H7 (cell line): ENCODE results near the gene VPS45. TPM values are rescaled to one million over a fixed set of nuclear protein-coding genes. Genes with fewer than 3 reads are reported as not detected.

ENCODE experiments used
- DNase-seq: peaks from one replicate; pipeline ENCODE4 v3.0.0; 2012
- H3K27me3 ChIP-seq: 2 replicates; pipeline ENCODE4 v1.6.0; 2011; ENCODE audit warnings: mild to moderate bottlenecking, low read length; ENCODE audit not compliant: control insufficient read depth, insufficient read depth
- H3K36me3 ChIP-seq: replicated peaks from 2 replicates; pipeline ENCODE4 v1.5.1; 2011; ENCODE audit warnings: low read length; ENCODE audit not compliant: control insufficient read depth, insufficient read depth
- H3K4me3 ChIP-seq: 2 replicates; pipeline ENCODE4 v1.5.1; 2011; ENCODE audit warnings: low read depth, mild to moderate bottlenecking, control low read depth, low read length, moderate library complexity; ENCODE audit not compliant: insufficient read depth
- total RNA-seq: library from RNA; depleted of rRNA; stranded (reverse); fragments of >200 nt; shearing (Covaris generic); gene quantifications from 2 replicates; pipeline ENCODE4 v1.2.3, GENCODE V29; 2014

The VPS45 gene
- total RNA-seq, 1 experiment from 2014 or later = 49.7 TPM

DNA sequence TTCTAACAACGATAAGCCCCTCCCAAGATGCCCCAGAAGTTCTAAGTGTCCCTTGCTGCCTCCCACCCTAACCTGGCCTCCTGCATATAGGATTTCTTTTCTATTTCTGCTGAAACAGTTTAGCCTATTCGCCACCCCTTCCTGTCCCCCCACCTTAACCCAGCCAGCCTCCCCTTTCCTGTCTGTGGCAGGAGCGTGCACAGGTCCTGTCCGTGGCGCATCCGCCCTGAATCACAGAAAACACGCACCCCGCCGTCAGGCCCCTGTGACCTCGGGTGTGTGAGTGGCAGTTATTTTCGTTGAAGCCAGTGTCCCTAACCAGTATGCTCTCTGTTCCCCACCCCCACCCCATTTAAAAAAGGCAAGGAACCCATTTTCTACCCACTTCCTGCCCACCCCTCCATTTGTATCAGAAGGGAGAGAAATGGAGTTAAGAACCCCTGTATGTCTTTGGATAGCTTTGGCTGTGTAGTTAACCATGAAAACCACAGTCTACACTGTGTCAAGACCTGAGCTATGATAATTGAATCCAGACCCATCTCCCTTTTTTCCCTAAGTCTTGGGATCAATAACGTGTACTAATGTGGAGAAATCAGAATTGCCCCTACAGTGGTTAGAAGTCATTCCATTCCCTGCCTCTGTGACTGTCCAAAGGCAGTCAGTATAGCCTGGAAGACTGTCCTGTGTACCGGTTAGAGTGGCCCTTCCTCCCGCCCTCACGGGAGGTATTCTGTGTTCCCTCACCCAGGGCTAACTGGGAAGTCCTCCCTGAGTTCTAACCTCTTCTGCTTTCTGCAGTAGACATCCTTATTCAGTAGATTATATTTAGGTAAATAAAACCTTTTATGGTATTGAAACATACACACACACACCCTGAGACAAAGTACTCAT, 84.0 kb downstream of the VPS45 start:
- DNase-seq = no peak
- peaks cover 3% of the 10 kb centered on the region; the same call in 1 of the 2 replicates for H3K27me3 ChIP-seq
- H3K4me3 ChIP-seq = peak overlapping the region; percentile 73
- peaks cover 17% of the 10 kb centered on the region for H3K36me3 ChIP-seq

DNA sequence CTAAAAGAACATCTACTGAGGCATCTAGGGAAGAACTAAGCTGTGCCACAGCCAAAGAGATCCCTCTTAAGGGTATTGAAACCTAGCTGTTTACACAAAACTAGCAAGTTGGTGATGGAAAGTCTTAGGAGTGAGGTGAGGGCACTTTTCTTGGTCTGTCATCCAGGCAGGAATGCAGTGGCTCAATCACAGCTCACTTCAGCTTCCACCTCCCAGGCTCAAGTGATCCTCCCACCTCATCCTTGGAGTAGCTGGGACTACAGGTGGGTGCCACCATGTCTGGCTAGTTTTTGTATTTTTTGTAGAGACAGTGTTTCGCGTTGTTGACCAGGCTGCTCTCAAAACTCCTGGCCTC, 84.6 kb downstream of the VPS45 start:
- Histone ChIP-seq H3K27me3 (peaks cover 3% of the 10 kb centered on the region; the same call in 1 of the 2 replicates), H3K4me3 (no peak overlapping the region), H3K36me3 (peaks cover 22% of the 10 kb centered on the region)
- no peak for DNase-seq

DNA sequence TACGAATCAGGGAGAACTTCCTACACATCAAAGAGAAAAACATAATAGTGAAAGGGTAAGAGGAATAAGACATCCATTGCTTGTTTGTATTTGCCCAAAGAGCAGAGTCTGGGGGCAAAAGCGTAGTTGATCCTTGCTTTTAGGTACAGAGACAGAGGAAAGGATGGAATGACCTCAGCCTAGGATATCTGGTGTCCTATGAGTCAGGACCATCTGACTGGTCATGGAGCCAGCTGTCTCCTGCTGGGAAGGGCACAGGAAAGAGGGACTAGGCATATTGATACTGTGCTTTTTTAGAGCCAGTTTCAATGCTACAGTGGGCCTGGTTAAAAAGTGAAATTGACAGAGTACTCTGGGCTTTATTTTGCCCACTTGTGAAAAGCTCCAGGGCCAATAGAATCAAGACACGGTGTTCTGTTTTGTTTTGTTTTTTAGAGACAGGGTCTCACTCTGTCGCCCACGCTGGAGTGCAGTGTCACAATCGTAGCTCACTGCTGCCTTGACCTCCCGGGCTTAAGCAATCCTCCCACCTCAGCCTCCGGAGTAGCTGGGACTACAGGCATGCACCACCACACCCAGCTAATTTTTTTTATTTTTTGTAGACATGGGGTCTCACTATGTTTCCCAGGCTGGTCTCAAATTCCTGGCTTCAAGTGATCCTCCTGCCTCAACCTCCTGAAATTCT, 85.3 kb downstream of the VPS45 start:
- no peak overlapping the region for H3K4me3 ChIP-seq
- H3K36me3 ChIP-seq = peaks cover 23% of the 10 kb centered on the region

DNA sequence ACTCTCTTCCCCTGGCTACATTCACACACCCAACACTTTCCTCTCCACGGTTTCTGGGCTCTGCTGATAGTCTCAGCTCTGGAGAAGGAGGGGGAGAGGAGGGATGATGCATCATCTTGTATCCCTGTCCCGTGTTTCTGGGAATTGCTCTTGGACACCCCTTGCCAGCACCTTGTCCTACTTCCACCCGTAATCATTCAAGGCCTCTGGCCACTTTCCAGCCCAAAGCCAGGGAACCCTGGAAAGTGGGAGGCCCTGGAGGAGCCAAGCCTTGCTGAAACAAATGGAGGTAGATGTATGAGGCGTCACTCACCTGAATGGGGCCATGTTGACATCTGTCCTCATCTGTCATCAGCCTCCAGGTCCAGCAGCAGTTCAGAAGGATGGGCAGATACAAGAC, 86.6 kb downstream of the VPS45 start:
- no peak overlapping the region for H3K4me3 ChIP-seq
- DNase-seq = no peak
- H3K27me3 ChIP-seq = peaks cover under 1% of the 10 kb centered on the region; the same call in 1 of the 2 replicates
- peaks cover 25% of the 10 kb centered on the region for H3K36me3 ChIP-seq

More for the DNA sequence above, 85.3 kb downstream of the VPS45 start:
- H3K27me3 ChIP-seq = peaks cover 3% of the 10 kb centered on the region; the same call in 1 of the 2 replicates
- DNase-seq = no peak

DNA sequence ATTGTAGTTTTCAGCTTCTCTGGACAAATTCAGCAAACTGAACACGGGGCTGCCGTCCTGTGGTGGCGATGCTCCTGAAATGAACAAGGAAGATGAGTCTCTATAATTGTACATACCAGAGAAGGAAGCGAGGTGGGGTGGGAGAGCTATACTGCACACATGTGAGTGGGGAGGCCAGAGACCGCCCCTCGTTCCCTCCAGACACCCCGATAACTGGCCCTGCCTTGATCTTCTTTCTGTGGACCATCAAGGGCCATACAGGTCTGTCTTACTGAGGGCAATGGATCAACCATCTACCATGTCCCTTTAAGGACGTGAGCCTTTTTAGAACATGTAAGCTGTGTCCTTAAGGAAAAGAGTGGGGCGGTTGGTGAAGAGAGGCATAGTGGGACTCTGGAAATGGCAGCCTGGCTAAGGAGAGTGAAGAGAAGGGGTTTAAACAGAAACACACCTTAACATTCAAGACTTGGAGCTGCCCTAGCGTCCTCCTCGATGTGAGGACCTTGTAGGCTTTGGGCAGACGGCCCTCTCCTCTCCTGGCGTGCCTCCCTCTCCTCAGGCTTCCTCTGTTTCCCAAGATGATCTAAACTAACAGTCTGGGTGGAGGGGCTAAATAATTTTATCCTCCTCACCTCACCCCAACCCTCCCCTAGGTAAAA, 88.0 kb downstream of the VPS45 start:
- Histone ChIP-seq H3K27me3 (no peaks in the 10 kb centered on the region), H3K4me3 (no peak overlapping the region), H3K36me3 (peaks cover 25% of the 10 kb centered on the region)
- DNase-seq = no peak

- no peaks in the 10 kb centered on the region for H3K27me3 ChIP-seq
- peaks cover 25% of the 10 kb centered on the region for H3K36me3 ChIP-seq
- no peak for DNase-seq
Measured at GRCh38 chr1:150156868-150157603, 89.5 kb downstream of the VPS45 start.

DNA sequence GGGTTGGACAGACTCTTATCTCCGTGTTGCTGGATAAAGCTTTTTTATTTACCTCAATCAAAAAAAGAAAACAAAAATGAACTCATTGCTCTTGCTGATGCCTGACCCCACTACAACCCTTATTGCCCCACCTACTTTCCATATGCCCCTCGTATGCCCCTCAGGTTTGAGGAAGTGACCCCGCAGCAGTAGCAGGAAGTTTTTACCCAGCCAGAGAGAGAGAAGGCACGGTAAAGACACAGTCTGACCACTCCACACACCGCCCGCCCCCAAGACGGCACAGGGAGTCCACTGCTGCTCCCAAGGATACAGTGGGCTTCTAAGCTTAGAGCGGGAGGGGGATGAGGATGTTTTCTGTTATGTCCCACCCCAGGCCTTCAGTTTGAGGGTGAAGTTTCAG, 92.0 kb downstream of the VPS45 start:
- H3K27me3 ChIP-seq = no peaks in the 10 kb centered on the region
- no peak for DNase-seq
- no peak overlapping the region for H3K4me3 ChIP-seq
- peaks cover 15% of the 10 kb centered on the region for H3K36me3 ChIP-seq

More at GRCh38 chr1:150156868-150157603, 89.5 kb downstream of the VPS45 start:
- no peak overlapping the region for H3K4me3 ChIP-seq

DNA sequence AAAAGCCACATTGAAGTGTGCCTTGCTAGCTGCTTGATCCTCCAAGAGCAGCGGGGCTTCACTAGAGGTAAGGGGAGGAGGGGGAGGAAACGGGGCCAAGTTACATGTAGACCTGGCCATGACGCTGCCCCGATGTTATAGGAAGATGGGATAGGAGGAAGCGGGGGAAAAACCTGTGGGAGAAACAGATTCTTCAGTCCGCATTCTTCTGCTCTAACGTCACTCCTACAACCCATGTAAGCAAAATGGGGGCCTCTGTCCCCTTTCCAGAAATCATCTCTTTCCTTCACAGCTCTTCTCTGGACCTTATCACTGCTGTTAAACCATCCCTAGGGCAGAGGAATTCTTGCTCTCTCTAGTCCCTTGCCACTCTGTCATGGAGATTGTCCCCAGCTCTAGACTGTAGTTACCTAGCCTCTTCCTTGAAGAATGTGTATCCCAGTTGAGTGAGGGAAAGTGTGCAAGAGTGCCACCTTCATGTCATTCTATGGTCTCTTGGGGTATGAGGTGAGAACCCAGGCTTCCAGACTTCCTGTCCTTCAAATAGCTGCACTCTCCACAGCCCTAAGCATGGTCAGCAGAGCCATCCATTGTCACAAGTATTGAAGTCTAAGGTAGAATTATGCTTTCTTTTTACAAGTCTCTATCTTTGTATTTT, 93.5 kb downstream of the VPS45 start:
- no peaks in the 10 kb centered on the region for H3K27me3 ChIP-seq
- DNase-seq = no peak
- H3K4me3 ChIP-seq = no peak overlapping the region
- peaks cover 10% of the 10 kb centered on the region for H3K36me3 ChIP-seq

GRCh38 chr1:150161747-150162581, 94.4 kb downstream of the VPS45 start:
- Histone ChIP-seq H3K4me3 (peak overlapping the region; percentile 25), H3K27me3 (no peaks in the 10 kb centered on the region), H3K36me3 (peaks cover 5% of the 10 kb centered on the region)
- DNase-seq = peak; percentile 44

DNA sequence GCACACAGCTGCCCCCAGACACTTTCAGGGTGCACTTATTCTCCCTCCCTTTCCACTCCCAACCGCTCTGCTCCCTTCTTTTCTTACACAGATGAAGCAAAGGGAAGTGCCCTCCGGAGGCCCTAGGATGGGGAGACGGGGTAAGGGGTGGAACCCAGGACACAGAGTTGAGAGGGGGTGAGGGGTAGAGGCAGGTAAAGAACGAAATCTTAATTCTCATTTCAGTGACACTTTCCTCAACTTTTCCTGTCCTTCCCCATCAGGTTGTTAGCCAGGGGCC, 94.9 kb downstream of the VPS45 start:
- Histone ChIP-seq H3K4me3 (peak overlapping the region; percentile 25), H3K36me3 (peaks cover 2% of the 10 kb centered on the region), H3K27me3 (no peaks in the 10 kb centered on the region)
- DNase-seq = peak; percentile 62

DNA sequence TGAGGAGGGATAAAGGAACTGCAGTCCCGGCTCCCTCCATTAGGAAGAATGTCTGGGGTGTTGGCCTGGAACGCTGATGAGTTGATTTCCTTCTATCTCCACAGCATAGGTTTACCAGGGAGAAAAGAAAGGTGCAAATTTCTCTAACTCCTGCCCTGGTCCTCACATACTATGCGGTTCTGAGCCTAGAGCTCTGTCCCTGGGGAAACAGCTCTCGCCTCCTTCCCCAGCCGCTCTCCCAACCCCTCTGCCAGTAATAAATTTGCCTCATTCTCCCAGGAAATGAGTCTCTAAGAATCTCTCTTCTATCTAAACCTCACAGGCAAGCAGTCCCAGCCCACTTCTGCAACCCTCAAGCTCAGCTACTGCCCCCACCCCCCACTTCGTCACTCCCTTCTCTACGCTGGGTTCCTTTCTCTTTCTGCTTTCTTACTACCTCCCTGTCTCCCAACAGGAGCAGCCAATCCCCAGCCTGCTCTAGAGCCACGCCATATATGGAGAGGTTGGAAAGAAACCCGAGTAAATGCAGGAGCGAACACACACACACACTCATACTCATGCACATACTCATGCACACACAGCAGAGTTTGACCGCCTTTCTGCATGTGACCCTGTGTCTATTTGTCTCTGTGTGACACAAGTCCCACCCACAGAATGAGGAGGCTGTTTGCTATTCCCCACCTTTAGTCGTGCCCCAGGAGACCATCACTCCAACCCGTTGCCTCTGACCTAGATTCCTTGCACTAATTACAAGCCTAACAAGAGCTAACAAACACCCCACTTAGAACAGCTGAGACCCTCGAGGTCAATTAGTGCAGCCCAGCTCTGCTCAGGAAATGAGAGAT, 95.5 kb downstream of the VPS45 start:
- no peaks in the 10 kb centered on the region for H3K27me3 ChIP-seq
- H3K4me3 ChIP-seq = peak overlapping the region; percentile 25
- peaks cover 2% of the 10 kb centered on the region for H3K36me3 ChIP-seq
- peak; percentile 90 for DNase-seq

DNA sequence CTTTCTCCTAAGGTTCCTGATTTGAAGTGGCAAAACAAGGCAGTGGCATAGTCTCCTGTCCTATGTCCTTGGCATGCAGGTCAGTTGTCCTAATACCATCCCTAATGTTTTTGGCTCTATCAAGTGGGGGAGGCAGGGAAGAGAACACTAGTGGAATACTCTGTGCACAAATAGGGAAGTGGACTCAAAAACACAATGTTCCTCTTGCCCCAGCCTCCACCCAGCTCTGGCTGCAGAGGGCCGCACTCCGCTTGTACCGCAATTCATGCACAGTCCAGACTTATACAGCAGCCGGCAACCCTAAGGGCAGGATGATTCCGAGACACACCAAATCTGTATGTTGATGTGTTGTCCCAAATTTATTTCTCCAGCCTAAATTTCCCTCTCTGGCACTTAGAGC, 96.6 kb downstream of the VPS45 start:
- H3K27me3 ChIP-seq = no peaks in the 10 kb centered on the region
- no peak for DNase-seq
- no peak overlapping the region for H3K4me3 ChIP-seq
- H3K36me3 ChIP-seq = no peaks in the 10 kb centered on the region; the same call in 1 of the 2 replicates
